ENCODE data around the gene MRPL36. TPM values are rescaled to one million over a fixed set of nuclear protein-coding genes. Genes with fewer than 3 reads are reported as not detected.

MRPL36 gene
- polyA plus RNA-seq, 1 experiment: 104 TPM

- no peaks in the 10 kb centered on the region; the same call in 1 of the 2 replicates for H3K9me3 ChIP-seq (ENCODE audit: control insufficient read depth, insufficient read depth, low read length)
- no peak overlapping the region for H3K4me3 ChIP-seq (ENCODE audit: low read depth, low read length)
- no peak overlapping the region for H3K27ac ChIP-seq (ENCODE audit: low read depth, low read length)
- ChIA-PET CTCF (no interaction called here), POLR2A (no interaction called here)
- no peak for TF ChIP-seq CTCF (IDR thresholded peaks at IDR 0.05; ENCODE audit: low read depth, low read length)
- H3K27me3 ChIP-seq (ENCODE audit: control insufficient read depth, insufficient read depth, low read length): peaks cover 48% of the 10 kb centered on the region
- no peak for DNase-seq (ENCODE audit: low read depth, low spot score)
Observed at GRCh38 chr5:1834721-1835429, 35.2 kb upstream of the MRPL36 start.

GRCh38 chr5:1834022-1834551, 34.5 kb upstream of the MRPL36 start:
- DNase-seq (ENCODE audit: low read depth, low spot score): no peak
- H3K9me3 ChIP-seq (ENCODE audit: control insufficient read depth, insufficient read depth, low read length): no peaks in the 10 kb centered on the region; the same call in 1 of the 2 replicates
- H3K27me3 ChIP-seq (ENCODE audit: control insufficient read depth, insufficient read depth, low read length): peaks cover 48% of the 10 kb centered on the region
- POLR2A ChIA-PET: no interaction called here
- CTCF ChIA-PET: no interaction called here
- H3K27ac ChIP-seq (ENCODE audit: low read depth, low read length): no peak overlapping the region
- TF ChIP-seq CTCF (IDR thresholded peaks at IDR 0.05; ENCODE audit: low read depth, low read length): no peak
- H3K4me3 ChIP-seq (ENCODE audit: low read depth, low read length): no peak overlapping the region

- ChIA-PET CTCF (interaction anchor here (1.3 kb wide), 1 partner anchor 31 kb away, joined by 3 read pairs; no protein-coding TSS in a partner anchor), POLR2A (no interaction called here)
- TF ChIP-seq CTCF (IDR thresholded peaks at IDR 0.05; ENCODE audit: low read depth, low read length): no peak
- Histone ChIP-seq H3K27ac (ENCODE audit: low read depth, low read length) (no peak overlapping the region), H3K27me3 (ENCODE audit: control insufficient read depth, insufficient read depth, low read length) (peaks cover 45% of the 10 kb centered on the region), H3K9me3 (ENCODE audit: control insufficient read depth, insufficient read depth, low read length) (no peaks in the 10 kb centered on the region; the same call in 1 of the 2 replicates), H3K4me3 (ENCODE audit: low read depth, low read length) (no peak overlapping the region)
- DNase-seq (ENCODE audit: low read depth, low spot score): no peak
Observed at GRCh38 chr5:1833264-1834021, 33.8 kb upstream of the MRPL36 start.

- Histone ChIP-seq H3K4me3 (ENCODE audit: low read depth, low read length) (no peak overlapping the region), H3K27ac (ENCODE audit: low read depth, low read length) (no peak overlapping the region), H3K9me3 (ENCODE audit: control insufficient read depth, insufficient read depth, low read length) (peaks cover 6% of the 10 kb centered on the region; the same call in 1 of the 2 replicates), H3K27me3 (ENCODE audit: control insufficient read depth, insufficient read depth, low read length) (peaks cover 40% of the 10 kb centered on the region)
- DNase-seq (ENCODE audit: low read depth, low spot score): no peak
- TF ChIP-seq CTCF (IDR thresholded peaks at IDR 0.05; ENCODE audit: low read depth, low read length): no peak
- CTCF ChIA-PET: interaction anchor here (1.3 kb wide), 1 partner anchor 30 kb away, joined by 3 read pairs; no protein-coding TSS in a partner anchor
- POLR2A ChIA-PET: no interaction called here
Observed at GRCh38 chr5:1832511-1833250, 33.0 kb upstream of the MRPL36 start.

Data from AG04450 (cell line).